Small intestine (tissue), 7 donors: ENCODE data around the gene PIK3AP1. TPM values are rescaled to one million over a fixed set of nuclear protein-coding genes. Genes with fewer than 3 reads are reported as not detected.
A peak's percentile ranks its signal among the peaks of the same experiment; 100 is the strongest.

ENCODE experiments used
- DNase-seq, 2 donors: peaks; one replicate each; pipeline versions ENCODE4 v3.0.0 to v3.0.0-alpha.2; 2013
- FAIRE-seq: peaks from 2 replicates; lab custom pipeline; 2012; peaks lifted over from hg19 to GRCh38; lab: Jason Lieb, UNC
- H3K27ac ChIP-seq, 3 donors: one replicate each; pipeline ENCODE4 v1.5.1; 2013; ENCODE audit warnings: low read length in 2 of 3, mild to moderate bottlenecking in 2 of 3, control low read depth in 1 of 3, inconsistent platforms in 1 of 3, low read depth in 1 of 3, moderate library complexity in 1 of 3
- H3K27me3 ChIP-seq, 3 donors: one replicate each; pipeline ENCODE4 v1.6.1; 2013; ENCODE audit warnings: low read length in 3 of 3, inconsistent platforms in 1 of 3; ENCODE audit not compliant: control insufficient read depth in 3 of 3, insufficient read depth in 3 of 3
- H3K36me3 ChIP-seq, 3 donors: one replicate each; pipeline ENCODE4 v1.6.1; 2013; ENCODE audit warnings: low read length in 3 of 3, inconsistent platforms in 1 of 3, low read depth in 1 of 3, mild to moderate bottlenecking in 1 of 3, moderate library complexity in 1 of 3; ENCODE audit not compliant: control insufficient read depth in 3 of 3, insufficient read depth in 2 of 3
- H3K4me1 ChIP-seq, 3 donors: one replicate each; pipeline ENCODE4 v1.6.1; 2013; ENCODE audit warnings: low read length in 2 of 3, inconsistent platforms in 1 of 3, low read depth in 1 of 3, mild to moderate bottlenecking in 1 of 3, moderate library complexity in 1 of 3; ENCODE audit not compliant: control insufficient read depth in 3 of 3, insufficient read depth in 2 of 3
- H3K4me3 ChIP-seq, 3 donors: one replicate each; pipeline ENCODE4 v1.5.1; 2013; ENCODE audit warnings: low read length in 3 of 3, control low read depth in 1 of 3, inconsistent platforms in 1 of 3, low read depth in 1 of 3, mild to moderate bottlenecking in 1 of 3, moderate library complexity in 1 of 3
- H3K9me3 ChIP-seq, 2 donors: one replicate each; pipeline ENCODE4 v1.6.1; 2013; ENCODE audit warnings: low read depth in 1 of 2, low read length in 1 of 2; ENCODE audit not compliant: control insufficient read depth in 2 of 2, insufficient read depth in 1 of 2
- WGBS, 3 donors: extraction: QIAGEN DNeasy Blood & Tissue Kit; methylation state at CpG; one replicate each; pipeline ENCODE4 v1.1.7; 2013; 5-methylcytosine and 5-hydroxymethylcytosine counted together
- polyA plus RNA-seq, 4 donors: library from polyadenylated mRNA; stranded (reverse) in 3 of 4; unstranded in 1 of 4; fragments of 200-250 nt in 3 of 4; fragments of 120-200 nt in 1 of 4; gene quantifications; one replicate each; pipeline versions ENCODE4 v1.2.1 to v1.2.3, GENCODE V29; 2013
- donor health status: healthy with polysubstance abuse.
- donor health status: control.
- donor health status: control.
- donor health status: Bipolar disorder and iron deficiency.
- donor health status: healthy.

PIK3AP1 gene
- polyA plus RNA-seq, 4 donors = 5.6 to 9.2 (median 6.6) TPM

GRCh38 chr10:96613576-96613975 is 106.7 kb downstream of the PIK3AP1 start:
- no peak for FAIRE-seq
- H3K36me3 ChIP-seq = peaks cover 0 to 4% (median 3%) of the 10 kb centered on the region in 3 donors
- H3K27ac ChIP-seq = peak overlapping the region in 2 of 3 donors; percentile 21 to 80
- no peak overlapping the region for H3K4me3 ChIP-seq
- peak; percentile 50 to 61 for DNase-seq
- no peaks in the 10 kb centered on the region for H3K27me3 ChIP-seq
- WGBS, 3 donors = 78 to 87% (median 84%) methylated on average over 3 of the region's 3 CpGs
- peaks cover under 1 to 58% (median 10%) of the 10 kb centered on the region in 3 donors for H3K4me1 ChIP-seq
- H3K9me3 ChIP-seq = no peaks in the 10 kb centered on the region

GRCh38 chr10:96612055-96612830 is 108.1 kb downstream of the PIK3AP1 start:
- Histone ChIP-seq H3K27me3 (no peaks in the 10 kb centered on the region), H3K4me3 (no peak overlapping the region), H3K9me3 (no peaks in the 10 kb centered on the region), H3K4me1 (peaks cover 4 to 67% (median 12%) of the 10 kb centered on the region in 3 donors), H3K27ac (peak overlapping the region; percentile 58 to 80 (median 66)), H3K36me3 (peaks cover 0 to 4% (median 3%) of the 10 kb centered on the region in 3 donors)
- FAIRE-seq (no peak), DNase-seq (peak; percentile 91 to 94)
- 13 to 57% (median 35%) methylated on average over 8 of the region's 8 CpGs for WGBS, 3 donors

- Histone ChIP-seq H3K36me3 (peaks cover 0 to 3% (median 0%) of the 10 kb centered on the region in 3 donors), H3K4me1 (peaks cover 4 to 77% (median 12%) of the 10 kb centered on the region in 3 donors), H3K9me3 (no peaks in the 10 kb centered on the region), H3K27me3 (no peaks in the 10 kb centered on the region), H3K27ac (peak overlapping the region; percentile 43 to 89 (median 80)), H3K4me3 (no peak overlapping the region)
- WGBS, 3 donors = 13 to 52% (median 34%) methylated on average over 6 of the region's 6 CpGs
- FAIRE-seq (no peak), DNase-seq (peak; percentile 71 to 96)
These were observed 109.5 kb downstream of the PIK3AP1 start for GRCh38 chr10:96610817-96611216.

- DNase-seq (peak; percentile 25 to 54), FAIRE-seq (no peak)
- no peaks in the 10 kb centered on the region for H3K27me3 ChIP-seq
- peak overlapping the region; percentile 38 to 89 (median 80) for H3K27ac ChIP-seq
- WGBS, 3 donors = 16 to 56% (median 34%) methylated on average over 7 of the region's 7 CpGs
- no peaks in the 10 kb centered on the region for H3K9me3 ChIP-seq
- no peaks in the 10 kb centered on the region for H3K36me3 ChIP-seq
- peaks cover 4 to 77% (median 12%) of the 10 kb centered on the region in 3 donors for H3K4me1 ChIP-seq
- no peak overlapping the region for H3K4me3 ChIP-seq
These were observed 110.8 kb downstream of the PIK3AP1 start for GRCh38 chr10:96609510-96609909.

GRCh38 chr10:96608805-96609204 is 111.5 kb downstream of the PIK3AP1 start:
- Histone ChIP-seq H3K9me3 (no peaks in the 10 kb centered on the region), H3K4me3 (no peak overlapping the region), H3K27me3 (no peaks in the 10 kb centered on the region), H3K4me1 (peaks cover 4 to 73% (median 10%) of the 10 kb centered on the region in 3 donors), H3K36me3 (peaks cover 0 to under 1% (median 0%) of the 10 kb centered on the region in 3 donors), H3K27ac (peak overlapping the region in 2 of 3 donors; percentile 48 to 80)
- FAIRE-seq (no peak), DNase-seq (peak in 1 of 2 donors; percentile 38)
- WGBS, 3 donors = 35 to 58% (median 42%) methylated on average over 5 of the region's 5 CpGs

GRCh38 chr10:96608262-96608661 is 112.1 kb downstream of the PIK3AP1 start:
- H3K27ac ChIP-seq = peak overlapping the region in 1 of 3 donors; percentile 29

GRCh38 chr10:96606946-96607345 is 113.4 kb downstream of the PIK3AP1 start:
- FAIRE-seq = no peak
- Histone ChIP-seq H3K4me1 (peaks cover 4 to 57% (median 7%) of the 10 kb centered on the region in 3 donors), H3K9me3 (no peaks in the 10 kb centered on the region)

More at GRCh38 chr10:96608262-96608661, 112.1 kb downstream of the PIK3AP1 start:
- Histone ChIP-seq H3K36me3 (peaks cover 0 to 2% (median 0%) of the 10 kb centered on the region in 3 donors), H3K4me1 (peaks cover 4 to 67% (median 7%) of the 10 kb centered on the region in 3 donors), H3K27me3 (no peaks in the 10 kb centered on the region), H3K4me3 (no peak overlapping the region), H3K9me3 (no peaks in the 10 kb centered on the region)
- DNase-seq (no peak), FAIRE-seq (no peak)
- WGBS, 3 donors = 29 to 62% (median 60%) methylated on average over 3 of the region's 3 CpGs

GRCh38 chr10:96606216-96606615 is 114.1 kb downstream of the PIK3AP1 start:
- FAIRE-seq = no peak
- whole genome bisulfite sequencing, 3 donors = 52 to 74% (median 74%) methylated on average over 4 of the region's 4 CpGs

More at GRCh38 chr10:96606946-96607345, 113.4 kb downstream of the PIK3AP1 start:
- H3K4me3 ChIP-seq = no peak overlapping the region
- no peaks in the 10 kb centered on the region for H3K27me3 ChIP-seq
- no peak overlapping the region for H3K27ac ChIP-seq
- WGBS, 3 donors = 89 to 96% (median 95%) methylated on average over 1 of the region's 1 CpG
- H3K36me3 ChIP-seq = peaks cover 0 to 2% (median 0%) of the 10 kb centered on the region in 3 donors
- no peak for DNase-seq

More at GRCh38 chr10:96606216-96606615, 114.1 kb downstream of the PIK3AP1 start:
- H3K4me1 ChIP-seq = peaks cover 4 to 50% (median 7%) of the 10 kb centered on the region in 3 donors
- H3K9me3 ChIP-seq = no peaks in the 10 kb centered on the region
- no peaks in the 10 kb centered on the region for H3K27me3 ChIP-seq
- no peak overlapping the region for H3K4me3 ChIP-seq
- peak in 1 of 2 donors; percentile 56 for DNase-seq
- H3K27ac ChIP-seq = no peak overlapping the region
- peaks cover 0 to 2% (median 0%) of the 10 kb centered on the region in 3 donors for H3K36me3 ChIP-seq
